ENCODE data around the gene ADAMTS14. TPM values are rescaled to one million over a fixed set of nuclear protein-coding genes. Genes with fewer than 3 reads are reported as not detected.

ADAMTS14 gene
- total RNA-seq, 2 donors from 2014 or later: 0.44 to 0.79 TPM

- no peaks in the 10 kb centered on the region for H3K4me1 ChIP-seq (ENCODE audit: control insufficient read depth, insufficient read depth, low read length)
- Mint-ChIP-seq H3K36me3 (ENCODE audit: low read depth) (no peaks in the 10 kb centered on the region), H3K4me1 (peaks cover 14% of the 10 kb centered on the region), H3K27me3 (ENCODE audit: insufficient read depth) (no peaks in the 10 kb centered on the region), H3K9me3 (peaks cover 8% of the 10 kb centered on the region), H3K27ac (no peak overlapping the region), H3K4me3 (no peak overlapping the region)
- H3K27ac ChIP-seq (ENCODE audit: low read depth, low read length): no peak overlapping the region
- 97 to 100% methylated on average over 3 to 5 of the region's 5 CpGs for WGBS, 2 experiments (ENCODE audit: insufficient coverage in 1 of 2, insufficient read length in 1 of 2)
- H3K36me3 ChIP-seq (ENCODE audit: control insufficient read depth, insufficient read depth, low read length): no peaks in the 10 kb centered on the region
- TF ChIP-seq CTCF (conservative IDR thresholded peaks at IDR 0.05): no peak
- no peak overlapping the region for H3K4me3 ChIP-seq (ENCODE audit: low read length)
- no peaks in the 10 kb centered on the region for H3K27me3 ChIP-seq (ENCODE audit: control insufficient read depth, insufficient read depth, low read length, poor library complexity, severe bottlenecking)
- no peak for DNase-seq
- H3K9me3 ChIP-seq (ENCODE audit: control insufficient read depth, low read length): no peaks in the 10 kb centered on the region
- no peak overlapping the region for H3K9ac ChIP-seq (ENCODE audit: extremely low read depth, low read length, poor library complexity, severe bottlenecking)
Observed at GRCh38 chr10:70683940-70684339, 11.6 kb downstream of the ADAMTS14 start.

- H3K27me3 ChIP-seq (ENCODE audit: control insufficient read depth, insufficient read depth, low read length, poor library complexity, severe bottlenecking): no peaks in the 10 kb centered on the region
- H3K9ac ChIP-seq (ENCODE audit: extremely low read depth, low read length, poor library complexity, severe bottlenecking): no peak overlapping the region
- H3K36me3 Mint-ChIP-seq (ENCODE audit: low read depth): no peaks in the 10 kb centered on the region
- no peak for TF ChIP-seq CTCF (conservative IDR thresholded peaks at IDR 0.05)
- no peaks in the 10 kb centered on the region for H3K27me3 Mint-ChIP-seq (ENCODE audit: insufficient read depth)
- WGBS, 2 experiments (ENCODE audit: insufficient coverage in 1 of 2, insufficient read length in 1 of 2): 88 to 97% methylated on average over 3 of the region's 3 CpGs
- DNase-seq: no peak
- peaks cover 14% of the 10 kb centered on the region for H3K4me1 Mint-ChIP-seq
- no peak overlapping the region for H3K27ac ChIP-seq (ENCODE audit: low read depth, low read length)
- peaks cover 12% of the 10 kb centered on the region for H3K9me3 Mint-ChIP-seq
- H3K4me3 Mint-ChIP-seq: no peak overlapping the region
- no peak overlapping the region for H3K4me3 ChIP-seq (ENCODE audit: low read length)
- H3K9me3 ChIP-seq (ENCODE audit: control insufficient read depth, low read length): no peaks in the 10 kb centered on the region
- H3K36me3 ChIP-seq (ENCODE audit: control insufficient read depth, insufficient read depth, low read length): no peaks in the 10 kb centered on the region
- no peaks in the 10 kb centered on the region for H3K4me1 ChIP-seq (ENCODE audit: control insufficient read depth, insufficient read depth, low read length)
- no peak overlapping the region for H3K27ac Mint-ChIP-seq
Observed at GRCh38 chr10:70684374-70684773, 12.1 kb downstream of the ADAMTS14 start.

GRCh38 chr10:70684839-70685454, 12.6 kb downstream of the ADAMTS14 start:
- Histone ChIP-seq H3K9ac (ENCODE audit: extremely low read depth, low read length, poor library complexity, severe bottlenecking) (no peak overlapping the region), H3K27ac (ENCODE audit: low read depth, low read length) (no peak overlapping the region), H3K4me1 (ENCODE audit: control insufficient read depth, insufficient read depth, low read length) (no peaks in the 10 kb centered on the region), H3K36me3 (ENCODE audit: control insufficient read depth, insufficient read depth, low read length) (no peaks in the 10 kb centered on the region), H3K4me3 (ENCODE audit: low read length) (no peak overlapping the region), H3K9me3 (ENCODE audit: control insufficient read depth, low read length) (no peaks in the 10 kb centered on the region), H3K27me3 (ENCODE audit: control insufficient read depth, insufficient read depth, low read length, poor library complexity, severe bottlenecking) (no peaks in the 10 kb centered on the region)
- H3K36me3 Mint-ChIP-seq (ENCODE audit: low read depth): no peaks in the 10 kb centered on the region
- 86% methylated on average over 4 of the region's 4 CpGs; no CpG with 5 or more reads in 1 of the 2 experiments for WGBS, 2 experiments (ENCODE audit: insufficient coverage in 1 of 2, insufficient read length in 1 of 2)
- H3K9me3 Mint-ChIP-seq: peaks cover 15% of the 10 kb centered on the region
- no peaks in the 10 kb centered on the region for H3K27me3 Mint-ChIP-seq (ENCODE audit: insufficient read depth)
- peak; percentile 53 for TF ChIP-seq CTCF (conservative IDR thresholded peaks at IDR 0.05)
- H3K4me3 Mint-ChIP-seq: no peak overlapping the region
- peaks cover 14% of the 10 kb centered on the region for H3K4me1 Mint-ChIP-seq
- H3K27ac Mint-ChIP-seq: peak overlapping the region; percentile 84
- no peak for DNase-seq

Data from endodermal cell (in vitro differentiated cells).